Brain microvascular endothelial cell (primary cell): Measurements from ENCODE around the gene EZR.

Source experiments
- DNase-seq: peaks from one replicate; pipeline ENCODE4 v3.0.0-alpha.2; 2020
- H3K27ac ChIP-seq: fragments of 250-450 bp; sonication (Bioruptor Pico); 2 replicates; pipeline ENCODE4 v1.5.1; 2020; ENCODE audit warnings: mild to moderate bottlenecking, moderate library complexity
- H3K27me3 ChIP-seq: fragments of 250-450 bp; sonication (Bioruptor Pico); replicated peaks from 2 replicates; pipeline ENCODE4 v1.5.1; 2020; ENCODE audit warnings: mild to moderate bottlenecking
- H3K36me3 ChIP-seq: fragments of 250-450 bp; sonication (Bioruptor Pico); replicated peaks from 2 replicates; pipeline ENCODE4 v1.5.1; 2020; ENCODE audit warnings: mild to moderate bottlenecking
- H3K4me3 ChIP-seq: 2 replicates; pipeline ENCODE4 v1.5.1; 2011; ENCODE audit warnings: low read depth, mild to moderate bottlenecking, control low read depth, low read length, moderate library complexity
- CTCF ChIP-seq: IDR thresholded peaks from 2 replicates; pipeline ENCODE4 v1.5.1; 2011; ENCODE audit warnings: low read depth, mild to moderate bottlenecking, moderate library complexity, low read length, control low read depth, inconsistent platforms; ENCODE audit errors: missing control alignments
- in situ Hi-C: cut with HindIII; loops from 2 replicates; pipeline ENCODE4 v1.10.0; 2017; ENCODE audit warnings: low sequenced_read_pairs, low pct_ligation_motif_present

Gene EZR

GRCh38 chr6:158776737-158777136 is 42.4 kb downstream of the EZR start:
- in situ Hi-C loops, result no loop called here
- Histone ChIP-seq H3K36me3 (peaks cover 57% of the 10 kb centered on the region), H3K27me3 (no peaks in the 10 kb centered on the region), H3K27ac (no peak overlapping the region), H3K4me3 (no peak overlapping the region)
- DNase-seq, result no peak
- TF ChIP-seq CTCF, result no peak

DNA sequence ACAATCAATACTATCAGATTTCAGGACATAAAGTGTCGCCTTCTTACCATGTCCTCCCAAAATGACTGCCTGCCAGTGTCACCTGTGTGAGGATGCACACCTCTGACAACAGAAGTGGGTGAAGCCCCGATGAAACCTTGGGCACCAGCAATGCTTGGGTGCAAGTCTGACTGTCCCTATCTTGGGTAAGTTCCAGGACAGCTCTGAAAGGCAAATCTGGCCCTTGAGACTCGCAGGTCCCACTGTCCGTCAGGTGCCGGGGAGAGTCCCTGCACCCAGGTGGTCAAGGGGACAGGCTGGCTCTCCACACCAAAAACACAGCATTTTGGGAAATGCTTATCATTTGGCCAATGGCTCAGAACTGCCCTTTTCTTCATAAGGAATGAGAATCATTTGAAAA is 43.3 kb downstream of the EZR start:
- Histone ChIP-seq H3K4me3 (no peak overlapping the region), H3K27ac (no peak overlapping the region), H3K36me3 (peaks cover 56% of the 10 kb centered on the region), H3K27me3 (no peaks in the 10 kb centered on the region)
- in situ Hi-C loops, result no loop called here
- no peak for TF ChIP-seq CTCF
- no peak for DNase-seq

DNA sequence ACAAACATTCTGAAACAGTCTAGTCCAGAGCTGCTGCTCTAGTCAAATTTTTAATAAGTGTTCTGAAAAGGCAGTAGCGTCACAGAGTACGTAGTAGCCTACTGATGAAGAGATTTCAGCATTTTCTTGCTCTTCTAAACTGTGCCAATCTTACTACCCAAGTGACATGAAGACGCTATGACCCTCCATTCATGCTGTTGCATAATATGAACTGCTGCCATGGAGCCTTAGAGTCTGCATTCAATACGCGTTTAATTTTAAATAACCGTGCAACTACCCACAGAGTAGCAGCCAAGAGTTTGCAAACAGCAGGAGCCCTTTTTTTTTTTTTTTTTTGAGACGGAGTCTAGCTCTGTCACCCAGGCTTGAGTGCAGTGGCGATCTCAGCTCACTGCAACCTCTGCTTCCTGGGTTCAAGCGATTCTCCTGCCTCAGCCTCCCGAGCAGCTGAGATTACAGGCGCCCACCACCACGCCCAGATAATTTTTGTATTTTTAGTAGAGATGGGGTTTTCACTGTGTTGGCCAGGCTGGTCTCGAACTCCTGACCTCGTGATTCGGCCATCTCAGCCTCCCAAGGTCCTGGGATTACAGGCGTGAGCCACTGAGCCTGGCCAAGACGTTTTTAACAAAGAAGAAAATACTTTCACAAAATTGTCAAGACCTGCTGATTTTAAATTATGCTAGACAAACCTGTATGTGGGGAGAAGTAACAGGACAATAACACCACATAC is 44.3 kb downstream of the EZR start:
- H3K27me3 ChIP-seq, result no peaks in the 10 kb centered on the region
- DNase-seq, result no peak
- peaks cover 64% of the 10 kb centered on the region for H3K36me3 ChIP-seq
- no peak overlapping the region for H3K4me3 ChIP-seq
- no peak overlapping the region for H3K27ac ChIP-seq
- in situ Hi-C loops, result no loop called here
- no peak for TF ChIP-seq CTCF

- Histone ChIP-seq H3K27me3 (no peaks in the 10 kb centered on the region), H3K27ac (no peak overlapping the region), H3K36me3 (peaks cover 71% of the 10 kb centered on the region), H3K4me3 (no peak overlapping the region)
- no peak for TF ChIP-seq CTCF
- in situ Hi-C loops, result no loop called here
- DNase-seq, result peak; percentile 4
Measured at GRCh38 chr6:158773581-158774449, 45.4 kb downstream of the EZR start.

DNA sequence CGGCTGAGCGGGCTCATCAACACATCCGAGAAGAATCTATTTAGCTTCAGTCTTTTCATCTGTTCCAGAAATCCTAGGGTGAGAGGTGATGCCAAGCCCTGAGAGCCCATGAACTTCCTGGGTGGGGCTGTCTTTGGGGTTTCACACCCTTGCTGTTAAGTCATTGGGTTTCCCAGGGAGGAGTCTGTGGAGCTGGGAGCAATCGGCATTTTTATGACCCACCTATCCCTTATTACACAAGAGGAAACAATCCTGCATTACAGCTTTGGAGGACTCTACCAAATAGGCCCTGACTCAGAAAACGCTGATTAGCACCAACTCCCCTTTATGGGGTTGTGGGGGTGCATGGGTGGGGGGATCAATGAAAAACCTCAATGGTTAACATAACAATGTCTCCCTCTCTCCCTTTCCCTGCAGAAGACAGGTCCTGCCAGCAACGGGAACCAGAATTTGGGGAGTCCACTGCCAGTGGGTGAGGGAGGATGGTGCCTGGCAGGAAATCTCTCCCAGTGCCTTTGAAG is 46.3 kb downstream of the EZR start:
- Histone ChIP-seq H3K27me3 (no peaks in the 10 kb centered on the region), H3K36me3 (peaks cover 74% of the 10 kb centered on the region), H3K27ac (no peak overlapping the region), H3K4me3 (no peak overlapping the region)
- no peak for DNase-seq
- TF ChIP-seq CTCF, result no peak
- in situ Hi-C loops, result no loop called here
